ENCODE data around the gene LCMT1.
A peak's percentile ranks its signal among the peaks of the same experiment; 100 is the strongest.
"Not testable (repeated sequence)": the region's sequence is repeated elsewhere in the genome, so short reads cannot be mapped to it uniquely, and the experiment has no call there.

LCMT1 gene

DNA sequence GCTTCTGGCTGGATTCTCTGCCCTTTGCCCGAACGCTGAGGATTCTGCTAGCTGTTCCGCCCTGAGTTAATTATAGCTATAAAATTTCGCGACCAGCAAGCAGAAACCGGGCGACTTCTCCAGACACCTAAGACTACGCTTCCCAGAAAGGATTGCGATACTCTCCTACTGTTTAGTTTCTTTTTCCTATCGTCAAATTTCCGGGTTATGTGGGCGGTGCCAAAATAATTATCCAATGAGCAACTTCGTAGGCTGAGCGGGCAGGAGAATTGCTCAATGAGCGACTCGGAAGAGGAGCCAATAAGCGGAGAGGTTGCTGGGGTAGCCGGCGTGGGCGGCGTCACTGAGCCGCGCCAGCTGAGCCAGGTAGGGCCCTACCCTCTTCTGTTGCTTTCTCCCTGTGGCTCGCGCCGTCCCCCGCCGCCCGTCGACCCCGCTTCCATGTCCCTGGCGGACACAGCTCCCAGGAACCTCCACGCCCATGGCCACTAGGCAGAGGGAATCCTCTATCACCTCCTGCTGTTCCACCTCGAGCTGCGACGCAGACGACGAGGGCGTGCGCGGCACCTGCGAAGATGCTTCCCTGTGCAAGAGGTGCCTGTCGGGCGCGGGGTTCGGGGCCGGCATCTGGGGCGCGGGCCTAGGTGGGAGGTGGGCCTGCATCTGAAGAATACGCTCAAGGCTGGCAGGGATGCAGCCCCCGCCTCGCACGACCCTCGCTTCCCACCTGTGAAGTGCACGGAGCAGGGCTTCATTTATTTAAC is at the start of gene LCMT1:
Gene LCMT1, plus strand, starts transcription at position 340 of the 764 bp plus-strand sequence. Its CDS starts 142 bp downstream, at position 482.
- DNase-seq = peak; percentile 60

DNA sequence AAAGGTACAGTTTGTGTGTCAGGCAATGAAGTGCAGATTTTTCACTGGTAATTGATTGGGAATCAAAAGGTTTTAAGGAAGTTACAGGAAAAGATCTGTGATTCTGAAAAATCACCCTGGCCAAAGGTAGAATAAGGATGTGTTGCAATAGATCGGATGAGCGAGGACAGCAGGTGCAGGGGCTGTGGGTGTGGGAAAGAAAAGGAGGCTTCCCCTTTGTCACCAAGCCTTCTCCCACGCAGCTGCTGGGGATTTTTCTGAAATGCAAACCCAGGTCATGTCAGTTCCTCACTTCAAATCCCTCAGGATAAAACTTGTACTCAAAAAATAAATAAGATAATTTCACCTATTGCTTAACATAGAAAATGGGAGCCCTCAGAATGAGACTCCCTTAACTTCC is 48.4 kb upstream of the LCMT1 start:
- no peak for DNase-seq

DNA sequence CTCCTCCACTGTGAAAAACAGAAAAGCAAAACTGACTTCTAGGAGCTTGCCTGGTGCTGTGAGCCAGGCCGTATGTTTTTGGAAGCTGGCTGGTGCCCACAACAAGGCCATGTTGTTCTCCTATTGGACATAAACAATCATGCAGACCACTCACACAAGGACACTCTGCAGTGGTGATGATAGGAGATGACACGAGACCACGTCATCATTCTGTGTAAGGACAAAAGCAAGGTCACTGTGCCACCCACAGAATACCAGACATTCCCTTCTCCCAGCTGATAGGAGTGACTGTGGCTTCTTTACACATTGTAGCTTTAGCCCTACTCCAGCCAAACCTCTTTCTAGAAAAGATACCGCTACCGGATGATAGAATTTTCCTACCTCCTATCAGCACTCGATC is 47.7 kb upstream of the LCMT1 start:
- no peak for DNase-seq

DNA sequence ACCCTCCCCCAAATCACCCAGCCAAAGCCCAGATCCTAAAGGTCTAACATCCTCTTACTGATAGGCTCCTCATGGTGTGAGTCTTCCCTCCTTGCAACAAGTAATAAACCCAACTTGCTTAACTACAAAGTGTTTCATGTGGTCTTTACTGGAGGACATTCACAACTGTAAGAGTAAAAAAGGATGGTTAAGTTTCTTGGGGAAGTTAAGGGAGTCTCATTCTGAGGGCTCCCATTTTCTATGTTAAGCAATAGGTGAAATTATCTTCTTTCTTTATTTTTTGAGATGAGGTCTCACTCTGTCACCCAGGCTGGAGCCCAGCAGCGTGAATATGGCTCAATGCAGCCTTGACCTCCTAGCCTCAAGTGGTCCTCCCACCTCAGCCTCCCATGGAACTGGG is 47.3 kb upstream of the LCMT1 start:
- not testable (repeated sequence) for DNase-seq

DNA sequence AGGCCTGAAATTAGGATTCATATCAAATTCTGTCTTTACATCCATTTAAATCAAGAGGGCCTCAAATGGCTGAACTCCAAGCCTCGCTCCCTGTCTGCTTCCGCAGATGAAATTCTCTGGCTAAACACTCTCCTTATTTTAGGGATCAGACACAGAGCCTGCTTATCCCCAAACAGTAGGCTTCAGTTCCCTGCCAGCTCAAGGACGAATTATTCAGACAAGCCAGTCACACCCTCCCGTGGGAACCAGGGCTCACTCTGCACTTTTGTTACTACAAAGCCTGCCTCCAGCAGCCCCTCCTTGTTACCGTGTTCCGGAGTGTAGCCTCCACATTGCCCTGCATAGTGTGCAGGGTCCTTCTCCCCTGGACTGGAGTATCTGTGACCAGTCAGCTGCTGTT is 46.6 kb upstream of the LCMT1 start:
- DNase-seq = no peak

DNA sequence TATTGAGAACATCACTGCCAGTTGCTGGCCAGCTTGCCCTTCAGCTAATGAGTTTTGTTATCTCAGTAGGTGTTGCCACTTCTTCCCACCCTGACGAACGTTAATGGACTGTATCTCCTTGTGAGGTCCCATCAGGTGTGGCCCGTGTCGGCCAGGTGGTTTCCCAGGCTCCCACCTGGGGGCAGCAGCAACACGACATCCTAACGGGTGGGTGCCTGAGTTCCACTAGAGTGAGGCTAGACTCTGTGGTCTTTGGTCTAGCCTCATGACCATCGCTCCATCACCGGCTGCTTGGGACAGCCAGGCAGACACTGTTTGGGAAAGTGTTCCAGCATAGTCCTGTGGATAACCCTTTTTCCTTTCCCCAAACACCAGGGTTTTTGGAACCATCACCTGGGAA is 45.6 kb upstream of the LCMT1 start:
- DNase-seq = no peak

DNA sequence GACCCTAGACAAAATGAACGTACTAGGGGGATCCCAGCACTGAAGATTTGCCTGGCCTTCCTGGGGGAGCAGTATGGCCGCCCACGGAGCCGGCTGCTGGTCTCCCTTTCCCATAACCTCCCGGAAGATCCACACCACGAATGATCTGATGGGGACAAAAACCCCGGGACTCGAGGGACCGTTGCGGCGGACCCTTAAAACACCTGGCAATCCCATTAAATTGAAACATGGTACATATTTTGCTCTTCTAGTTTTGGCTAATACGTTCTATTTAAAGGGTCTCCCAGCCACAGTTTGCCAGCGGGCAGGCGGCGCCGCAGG is 45.2 kb upstream of the LCMT1 start:
- DNase-seq = no peak

DNA sequence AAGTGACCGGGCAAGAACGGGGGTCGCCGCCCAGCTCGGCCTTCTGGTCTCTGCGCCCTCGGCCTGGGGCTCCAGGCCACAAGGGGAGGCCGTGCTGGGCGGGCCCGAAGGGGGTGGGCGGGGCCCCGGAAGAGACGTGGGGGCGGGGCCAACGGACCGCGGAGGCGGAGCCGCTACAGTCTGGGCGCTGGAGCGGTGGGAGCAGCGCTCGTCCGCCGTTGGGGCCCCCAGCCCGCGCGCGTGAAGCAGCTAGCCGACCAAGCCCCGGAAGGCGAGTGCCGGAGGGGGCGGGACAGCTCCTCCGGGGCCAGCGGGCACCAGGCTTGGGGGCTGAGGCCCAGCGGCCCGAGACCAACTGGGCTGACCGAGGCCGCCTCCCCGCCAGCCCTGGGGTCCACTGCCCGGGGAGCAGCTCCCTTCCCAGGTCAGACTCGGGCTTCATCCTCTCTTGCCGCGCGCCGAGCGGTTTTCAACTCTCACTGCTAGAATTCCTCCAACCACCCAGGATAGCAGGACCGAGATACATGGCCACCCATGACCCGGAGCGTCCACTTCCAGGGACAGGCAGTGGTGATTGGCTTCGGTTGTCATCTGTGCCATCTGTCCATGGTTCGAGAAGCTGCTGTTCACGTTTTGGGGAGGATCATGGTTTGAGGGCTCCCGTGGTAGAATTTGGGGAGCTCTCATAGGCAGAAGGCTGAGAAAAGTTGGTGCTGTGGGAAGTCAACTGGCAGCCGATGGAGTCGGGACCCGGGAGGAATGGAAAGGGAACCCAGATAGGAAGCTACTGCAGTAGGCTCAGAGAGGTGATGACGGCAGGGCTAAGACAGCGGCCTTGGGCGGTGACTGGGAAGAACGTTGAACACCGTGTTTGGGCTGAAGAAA is 44.6 kb upstream of the LCMT1 start:
- no peak for DNase-seq

DNA sequence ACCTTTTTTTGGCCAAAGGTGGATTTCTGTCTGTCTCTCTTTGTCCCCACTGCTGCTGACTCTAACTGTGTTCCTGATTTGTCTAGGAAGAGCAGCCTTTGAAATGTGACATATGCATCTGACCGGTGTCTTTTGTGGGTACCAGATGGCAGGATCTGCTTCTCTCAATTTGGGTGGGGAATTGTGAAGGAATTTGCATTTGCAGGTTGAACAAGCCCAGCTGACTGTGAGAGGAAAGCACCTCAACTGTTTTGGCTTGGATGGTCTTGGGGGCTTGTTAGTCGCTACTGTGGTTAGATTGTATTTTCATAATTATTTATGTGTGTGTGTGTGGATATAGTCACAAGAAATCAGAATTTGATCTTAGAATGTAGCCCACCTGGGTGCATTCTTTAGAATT is 37.7 kb upstream of the LCMT1 start:
- DNase-seq = no peak

DNA sequence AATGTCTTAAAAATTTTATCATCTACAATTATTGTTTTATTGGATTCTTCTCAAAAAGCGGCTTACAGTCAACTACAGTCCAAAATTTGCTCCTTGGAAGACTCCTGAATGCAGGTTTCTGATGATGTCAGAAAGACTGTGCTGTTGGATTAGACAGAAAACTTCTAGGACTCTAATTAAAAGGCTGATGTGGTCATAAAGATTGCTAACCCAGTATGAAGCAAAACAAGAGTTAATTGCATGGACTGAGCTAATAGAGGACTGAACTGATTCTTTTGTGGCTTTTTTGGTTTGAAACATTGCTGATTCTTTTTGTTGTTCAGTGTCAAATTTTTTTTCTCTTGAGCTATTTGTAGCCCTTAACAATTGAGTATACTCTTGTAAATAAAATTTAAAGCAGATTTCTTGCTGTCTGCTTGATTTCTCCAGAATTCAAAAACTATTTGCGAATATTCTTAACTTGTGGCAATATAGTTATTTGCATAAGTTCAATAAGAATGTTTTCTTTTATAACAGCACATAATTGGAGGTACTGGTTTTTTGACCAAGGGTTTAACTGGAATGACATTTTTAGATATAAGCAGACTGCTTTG is 33.1 kb upstream of the LCMT1 start:
- no peak for DNase-seq

DNA sequence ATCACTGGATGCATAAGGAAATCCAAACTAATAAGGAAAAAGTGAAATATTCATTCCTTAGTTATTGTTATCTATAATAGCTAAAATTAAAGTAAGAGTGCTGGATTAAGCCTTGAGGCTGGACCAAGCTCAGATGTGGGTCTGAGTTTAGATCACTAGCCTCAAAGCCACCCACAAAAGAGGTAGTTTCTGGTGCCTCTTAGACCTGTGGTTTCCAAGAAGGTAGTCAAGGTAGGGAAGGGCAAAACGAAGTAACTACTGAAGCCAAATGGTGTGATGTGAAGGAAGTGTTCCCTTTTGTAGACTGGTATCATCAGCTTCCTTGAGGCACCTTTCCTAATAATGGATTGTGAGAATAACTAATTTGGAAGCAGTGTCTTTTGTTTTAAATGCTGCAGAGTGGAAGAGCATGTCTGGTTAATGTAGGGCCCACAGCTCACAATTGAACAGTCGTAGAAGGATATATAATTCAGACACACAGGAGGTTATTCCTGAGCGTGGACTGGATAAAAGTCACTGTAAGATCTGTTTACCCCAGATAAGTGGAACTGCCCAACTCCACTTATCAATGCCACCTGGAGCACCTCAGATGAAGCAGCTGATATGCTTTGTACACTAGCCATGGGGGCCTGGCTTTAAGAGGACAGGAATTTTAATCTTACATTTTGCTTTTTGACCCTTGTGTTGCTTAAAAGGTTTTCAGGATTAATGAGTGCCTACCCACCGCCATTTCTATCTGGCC is 31.7 kb upstream of the LCMT1 start:
- DNase-seq = no peak

DNA sequence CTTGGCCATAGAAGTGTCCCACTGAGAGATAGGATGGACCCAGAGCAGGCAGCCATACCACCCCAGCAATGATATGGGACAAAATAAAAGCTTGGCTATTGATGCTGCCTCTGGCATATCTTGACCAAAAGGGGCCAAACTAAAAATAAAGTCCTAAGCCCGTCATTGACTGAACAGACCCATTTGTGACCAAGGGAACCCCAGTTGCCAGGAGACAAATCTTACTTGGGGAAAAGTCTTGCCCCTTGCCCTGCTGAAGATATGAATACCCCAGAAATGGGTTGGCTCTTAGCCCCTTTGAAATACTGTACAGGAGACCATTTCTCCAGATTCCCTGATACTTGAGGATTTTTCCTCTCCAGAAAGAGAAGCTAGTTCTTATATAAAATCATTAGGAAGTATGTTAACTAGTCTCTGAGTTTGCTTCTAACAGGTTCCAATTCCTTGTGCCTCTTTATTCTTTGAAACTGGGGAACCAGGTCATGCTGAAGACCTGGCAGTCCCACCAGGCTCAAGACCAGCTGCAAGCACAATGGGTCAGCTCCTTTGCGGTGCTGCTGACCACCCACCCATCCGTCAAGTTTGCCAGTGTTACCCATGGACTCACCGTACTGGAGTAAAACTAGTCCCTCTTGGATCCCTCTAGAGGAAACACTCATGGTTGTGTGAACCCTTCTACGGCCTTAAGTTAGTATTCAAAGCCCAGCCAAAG is 31.0 kb upstream of the LCMT1 start:
- no peak for DNase-seq

DNA sequence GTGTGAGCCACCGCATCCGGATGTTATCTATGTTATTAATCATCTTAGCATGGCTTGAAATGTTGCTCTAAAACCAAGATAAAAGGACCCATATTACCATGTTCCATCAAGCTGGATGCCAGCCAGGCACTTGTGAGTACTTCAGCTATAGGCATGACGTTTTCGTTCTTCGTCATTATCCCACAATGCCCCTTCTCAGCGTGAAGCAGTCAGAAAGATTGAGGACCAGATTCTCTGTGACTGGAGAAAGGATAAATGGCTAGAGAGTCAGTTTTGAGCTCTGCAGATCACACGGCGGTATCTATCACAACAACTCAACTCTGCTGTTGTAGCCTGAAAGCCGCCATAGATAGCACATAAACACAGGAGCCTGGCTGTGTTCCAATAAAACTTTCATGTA is 29.8 kb upstream of the LCMT1 start:
- no peak for DNase-seq

DNA sequence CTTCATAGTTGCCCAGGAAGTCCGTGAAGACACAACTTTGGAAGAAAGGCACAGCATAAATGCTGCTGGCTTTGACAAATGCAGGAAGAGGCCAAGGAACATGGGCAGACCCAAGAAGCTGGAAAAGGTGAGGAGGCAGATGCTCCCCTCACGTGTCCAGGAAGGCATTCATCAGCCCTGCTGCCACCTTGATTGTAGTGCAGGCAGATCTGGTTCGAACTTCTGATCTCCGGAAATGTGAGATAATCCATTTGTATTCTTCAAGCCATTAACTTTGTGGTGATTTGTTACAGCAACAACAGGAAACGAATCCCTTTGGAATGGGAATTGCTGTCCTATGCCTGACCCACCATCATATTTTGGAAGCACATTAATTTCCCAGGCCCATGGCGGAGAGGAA is 28.5 kb upstream of the LCMT1 start:
- no peak for DNase-seq

DNA sequence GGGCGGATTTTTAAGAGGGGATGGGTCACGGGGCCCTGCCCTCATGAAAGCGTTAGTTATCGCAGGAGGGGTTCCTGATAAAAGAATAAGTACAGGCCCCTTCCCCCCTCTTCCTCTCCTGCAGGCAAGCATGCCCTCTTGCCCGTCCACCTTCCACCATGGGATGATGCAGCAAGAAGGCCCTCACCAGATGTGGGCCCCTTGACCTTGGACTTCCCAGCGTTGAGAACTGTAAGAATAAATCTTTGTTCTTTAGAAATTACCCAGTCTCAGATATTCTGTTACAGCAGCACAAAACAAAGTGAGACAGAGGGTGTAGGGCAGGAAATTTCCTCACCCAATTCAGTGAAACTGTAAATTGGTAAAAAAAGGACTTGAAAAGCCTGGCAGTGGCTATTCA is 27.8 kb upstream of the LCMT1 start:
- no peak for DNase-seq

DNA sequence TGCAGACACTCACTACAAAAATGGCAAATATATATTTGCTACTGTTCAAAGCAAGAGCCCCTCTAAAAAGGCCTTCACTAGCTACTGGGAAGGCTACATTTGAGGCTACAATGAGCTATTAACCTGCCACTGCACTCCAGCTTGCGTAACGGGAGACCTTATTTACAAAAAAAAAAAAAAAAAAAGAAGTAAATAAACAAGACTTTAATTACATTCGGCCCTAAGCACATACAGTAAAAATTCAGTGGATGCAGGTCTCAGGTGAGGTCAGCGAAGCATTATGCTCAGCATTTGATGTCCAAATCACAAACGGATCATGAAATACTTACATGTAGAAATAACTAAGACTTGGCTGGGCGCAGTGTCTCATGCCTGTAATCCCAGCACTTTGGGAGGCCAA is 26.7 kb upstream of the LCMT1 start:
- no peak for DNase-seq

DNA sequence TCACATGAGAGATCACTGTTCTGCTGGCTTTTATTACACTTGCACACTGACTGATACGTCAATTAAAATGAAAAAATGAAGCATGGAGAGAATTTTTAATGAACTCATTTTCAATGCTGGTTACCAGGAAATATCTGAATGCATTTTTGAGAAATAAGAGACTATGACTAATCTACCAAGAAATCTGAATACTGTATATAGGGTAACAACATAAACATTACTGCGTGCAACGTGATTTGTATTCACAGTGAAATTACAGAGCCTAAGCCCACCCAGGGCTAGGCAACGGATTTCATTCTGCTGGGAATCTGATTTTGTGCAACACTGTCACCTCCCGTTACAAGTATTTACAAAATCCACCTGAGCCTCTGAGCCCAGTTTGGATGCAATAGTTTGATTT is 23.8 kb upstream of the LCMT1 start:
- no peak for DNase-seq

DNA sequence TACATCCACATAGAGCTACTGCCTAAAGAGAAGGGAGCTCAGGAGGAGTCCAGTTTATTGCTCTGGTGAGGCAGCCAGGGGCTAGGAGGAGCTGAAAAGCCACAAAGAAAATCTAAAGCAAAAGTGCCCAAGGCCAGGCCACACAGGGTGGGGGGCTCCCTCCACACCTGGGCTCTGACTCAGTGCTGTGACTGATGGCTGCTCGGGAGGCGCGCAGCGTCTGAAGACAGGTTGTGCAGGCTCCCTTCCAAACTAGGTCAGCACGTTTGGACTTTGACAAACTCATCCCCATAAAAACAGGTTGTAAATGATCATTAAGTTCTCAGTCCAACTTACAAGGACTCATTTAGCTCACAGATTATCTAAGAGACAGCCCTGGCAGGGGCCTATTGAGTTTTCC is 22.2 kb upstream of the LCMT1 start:
- DNase-seq = no peak

DNA sequence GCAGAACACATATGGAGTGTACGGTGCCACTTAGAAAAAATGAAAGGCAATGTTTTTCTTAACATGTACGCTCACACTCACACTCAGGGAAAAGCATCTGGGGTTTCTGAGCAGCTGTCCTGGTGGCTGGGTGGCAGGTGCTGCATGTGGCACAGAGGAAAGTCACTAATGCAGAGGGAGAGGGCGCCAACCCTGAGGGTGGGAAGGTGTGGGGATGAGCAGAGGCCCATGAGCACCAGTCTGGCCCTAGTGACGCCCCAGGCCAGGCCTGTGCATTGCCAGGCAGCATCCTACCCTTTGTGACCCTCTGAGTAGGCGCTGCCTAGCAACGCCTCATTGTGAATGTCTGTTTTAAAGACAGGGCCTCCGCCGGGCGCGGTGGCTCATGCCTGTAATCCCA is 19.1 kb upstream of the LCMT1 start:
- DNase-seq = no peak

DNA sequence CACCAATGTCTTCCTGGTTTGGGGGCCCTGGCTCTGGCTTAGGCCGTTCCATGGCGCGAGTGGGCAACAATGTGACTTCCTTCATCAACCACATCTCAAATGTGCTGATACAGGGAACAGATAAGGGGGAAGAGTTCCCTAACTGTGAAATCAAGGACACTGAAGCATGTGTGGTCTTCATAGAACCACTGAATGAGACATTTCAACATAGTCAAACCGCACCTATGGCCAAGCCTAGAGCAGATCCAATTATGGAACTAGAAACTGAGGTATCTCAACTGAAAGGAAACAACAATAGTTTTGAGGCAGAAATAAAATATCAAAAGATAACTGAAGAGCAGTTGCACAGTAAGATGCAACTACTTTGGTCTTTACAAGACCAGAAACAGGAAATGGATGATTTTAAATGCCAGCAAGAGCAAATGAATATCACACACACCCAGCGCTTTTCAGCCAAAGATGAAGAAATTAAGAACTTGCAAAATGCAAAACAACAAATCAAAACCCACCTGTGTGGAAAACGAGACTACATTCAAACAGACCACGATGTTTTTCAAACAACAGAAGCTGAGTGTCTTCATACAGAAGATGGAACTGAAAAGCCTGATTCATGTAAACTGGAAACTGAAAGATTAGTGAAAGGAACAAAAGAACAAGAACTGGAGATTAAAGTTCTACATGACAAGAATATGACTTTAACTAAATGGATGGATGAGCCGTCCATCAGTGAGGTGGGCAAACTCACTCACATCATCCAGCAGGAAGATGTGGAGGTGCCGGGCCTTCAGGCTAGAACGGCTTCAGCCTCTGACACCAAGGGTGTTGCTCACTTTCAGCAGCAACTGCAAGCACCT is 18.1 kb upstream of the LCMT1 start:
- DNase-seq = no peak

DNA sequence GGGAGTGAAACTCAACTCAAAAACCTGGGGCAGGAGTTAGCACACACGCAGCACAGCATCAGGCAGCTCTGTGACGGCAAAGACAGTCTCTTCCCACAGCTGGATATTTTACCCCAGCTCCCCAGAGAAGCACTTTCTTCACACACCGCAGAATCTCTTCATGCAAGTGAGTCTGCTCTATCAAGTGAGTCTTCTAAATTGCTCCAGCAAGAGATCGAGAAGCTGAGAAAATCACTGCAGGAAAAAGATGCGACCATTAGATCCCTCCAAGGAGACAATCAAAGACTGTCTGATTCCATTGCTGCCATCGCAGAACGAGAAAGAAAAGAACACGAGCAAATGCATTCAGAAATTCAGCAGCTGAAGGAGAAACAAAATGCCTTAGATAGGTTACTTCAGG is 16.9 kb upstream of the LCMT1 start:
- no peak for DNase-seq

DNA sequence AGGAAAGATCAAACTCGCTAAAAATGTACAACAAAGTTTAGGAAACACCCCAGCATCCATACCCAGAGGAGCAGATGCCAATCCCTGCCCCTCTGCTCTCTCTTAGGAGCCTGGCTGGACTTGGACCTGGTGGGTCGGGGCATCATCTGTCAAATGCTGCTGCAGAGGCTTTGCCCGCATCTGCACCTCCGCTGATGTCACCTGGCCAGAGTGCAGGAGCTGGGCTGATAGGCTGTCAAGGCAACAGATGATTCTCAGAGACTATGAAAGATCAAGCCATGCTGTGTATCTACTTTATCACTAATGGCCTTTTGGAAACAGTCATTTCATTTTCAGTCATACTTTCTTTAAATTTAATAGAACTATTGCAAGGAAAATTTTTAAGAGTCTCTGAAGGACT is 15.9 kb upstream of the LCMT1 start:
- DNase-seq = no peak

Measured in NCI-H187 treated with DMSO at 0.1 percent for 48 hours (cell line).